A549 (cell line): ENCODE measurements around the gene KLHDC7B. TPM values are rescaled to one million over a fixed set of nuclear protein-coding genes. Genes with fewer than 3 reads are reported as not detected.

Experiments
- ATAC-seq, 2 experiments: fragments of 200-7000 bp in 1 of 2; fragments of >200 bp in 1 of 2; cut with Nextera tagmentation in 1 of 2; cut with Tn5 transposase in 1 of 2; 3 replicates each; pipeline versions ENCODE4 v1.8.0 to v1.9.1; 2018 to 2020; ENCODE audit warnings: mild to moderate bottlenecking in 1 of 2, moderate library complexity in 1 of 2
- CTCF ChIA-PET: fragments of 300-600 bp; sonication (Branson Sonifier 250); formaldehyde crosslinking; extraction: SDS; loops from one replicate; lab custom pipeline; 2021; ENCODE audit warnings: antibody characterized with exemption, inconsistent platforms; lab: Yijun Ruan, JAX
- POLR2A ChIA-PET: fragments of 350-600 bp; formaldehyde crosslinking; extraction: SDS; loops from one replicate; lab custom pipeline; 2021; ENCODE audit warnings: antibody characterized with exemption, inconsistent platforms; lab: Yijun Ruan, JAX
- DNase-seq, 2 experiments: peaks; one replicate each; pipeline versions ENCODE4 v3.0.0 to v3.0.0-alpha.2; 2011 to 2016; ENCODE audit warnings: low read depth in 1 of 2, low spot score in 1 of 2
- FAIRE-seq: peaks from 2 replicates; lab custom pipeline; 2011; peaks lifted over from hg19 to GRCh38; lab: Jason Lieb, UNC
- H3K27ac ChIP-seq, 2 experiments: fragments of >200 bp; sonication (Bioruptor Twin); formaldehyde crosslinking; 3 replicates each; pipeline ENCODE4 v1.5.1; 2016 to 2017
- H3K4me1 ChIP-seq: fragments of >200 bp; sonication (Bioruptor Twin); formaldehyde crosslinking; 3 replicates; pipeline ENCODE4 v1.6.1; 2016
- H3K4me2 ChIP-seq: fragments of >200 bp; sonication (Bioruptor Twin); formaldehyde crosslinking; 3 replicates; pipeline ENCODE4 v1.6.1; 2016
- H3K4me3 ChIP-seq: fragments of >200 bp; sonication (Bioruptor Twin); formaldehyde crosslinking; 3 replicates; pipeline ENCODE4 v1.5.1; 2016
- H3K9me3 ChIP-seq: fragments of >200 bp; sonication (Bioruptor Twin); formaldehyde crosslinking; 3 replicates; pipeline ENCODE4 v1.6.1; 2016
- BHLHE40 ChIP-seq: IDR thresholded peaks from 2 replicates; pipeline ENCODE4 v1.6.1; 2012; ENCODE audit warnings: low read depth, low read length, inconsistent platforms
- CBX2 ChIP-seq: fragments of 200-600 bp; sonication (generic); IDR thresholded peaks from 2 replicates; pipeline ENCODE4 v1.6.1; 2016; ENCODE audit warnings: low read depth, mild to moderate bottlenecking, borderline replicate concordance
- CEBPB ChIP-seq, 2 experiments: fragments of >200 bp in 1 of 2; sonication (Bioruptor Twin) in 1 of 2; formaldehyde crosslinking in 1 of 2; IDR thresholded peaks; 2 replicates each; pipeline ENCODE4 v1.6.1; 2012 to 2016
- CHD4 ChIP-seq: fragments of 200-600 bp; sonication (generic); IDR thresholded peaks from 2 replicates; pipeline ENCODE4 v1.6.1; 2016; ENCODE audit warnings: antibody characterized with exemption, mild to moderate bottlenecking, borderline replicate concordance
- EHMT2 ChIP-seq: fragments of 200-600 bp; sonication (generic); IDR thresholded peaks from 2 replicates; pipeline ENCODE4 v1.6.1; 2016; ENCODE audit warnings: antibody characterized with exemption, low read depth, mild to moderate bottlenecking, moderate library complexity
- FOSL2 ChIP-seq, 2 experiments: fragments of 450-650 bp in 1 of 2; fragments of >200 bp in 1 of 2; sonication (Bioruptor Twin) in 1 of 2; formaldehyde crosslinking; IDR thresholded peaks; 2 replicates each; pipeline versions ENCODE4 v1.5.0 to v1.6.1; 2016 to 2020; ENCODE audit warnings: mild to moderate bottlenecking in 1 of 2, moderate library complexity in 1 of 2
- HDAC2 ChIP-seq: fragments of 200-600 bp; sonication (generic); IDR thresholded peaks from 2 replicates; pipeline ENCODE4 v1.6.1; 2016
- HEYL ChIP-seq: fragments of 250-450 bp; sonication (Bioruptor Pico); IDR thresholded peaks from 2 replicates; pipeline ENCODE4 v1.8.0; 2021; ENCODE audit warnings: mild to moderate bottlenecking, moderate library complexity
- HOXB5 ChIP-seq: fragments of 250-450 bp; sonication (Bioruptor Pico); IDR thresholded peaks from 2 replicates; pipeline ENCODE4 v1.5.0; 2020; ENCODE audit warnings: mild to moderate bottlenecking, moderate library complexity
- JUNB ChIP-seq: fragments of >200 bp; sonication (Bioruptor Twin); formaldehyde crosslinking; IDR thresholded peaks from 2 replicates; pipeline ENCODE4 v1.6.1; 2016
- MYC ChIP-seq: IDR thresholded peaks from 2 replicates; pipeline ENCODE4 v1.6.1; 2012; ENCODE audit warnings: mild to moderate bottlenecking, inconsistent platforms, low read length, improper control_type of control experiment, borderline replicate concordance
- NR3C1 ChIP-seq: fragments of >200 bp; sonication (Bioruptor Twin); formaldehyde crosslinking; IDR thresholded peaks from 3 replicates; pipeline ENCODE4 v1.6.1; 2017
- PHF8 ChIP-seq: fragments of 200-600 bp; sonication (generic); IDR thresholded peaks from 2 replicates; pipeline ENCODE4 v1.6.1; 2016; ENCODE audit warnings: low read depth, mild to moderate bottlenecking, antibody characterized with exemption, moderate library complexity, borderline replicate concordance
- RCOR1 ChIP-seq: fragments of 150-350 bp; IDR thresholded peaks from 2 replicates; pipeline ENCODE4 v1.6.1; 2014; ENCODE audit warnings: antibody characterized with exemption, low read length, low read depth
- RFX5 ChIP-seq: fragments of 450-650 bp; IDR thresholded peaks from 2 replicates; pipeline ENCODE4 v1.7.1; 2014; ENCODE audit warnings: antibody characterized with exemption, mild to moderate bottlenecking, moderate library complexity
- SMC3 ChIP-seq: fragments of >200 bp; sonication (Bioruptor Twin); formaldehyde crosslinking; IDR thresholded peaks from 3 replicates; pipeline ENCODE4 v1.6.1; 2018; ENCODE audit warnings: inconsistent platforms
- SREBF2 ChIP-seq: fragments of 450-650 bp; IDR thresholded peaks from 2 replicates; pipeline ENCODE4 v1.6.1; 2014; ENCODE audit warnings: mild to moderate bottlenecking, moderate library complexity
- ZSCAN20 ChIP-seq: fragments of 250-450 bp; sonication (Bioruptor Pico); IDR thresholded peaks from 2 replicates; pipeline ENCODE4 v1.8.0; 2022; ENCODE audit warnings: mild to moderate bottlenecking, moderate library complexity
- WGBS: methylation state at CpG from one replicate; pipeline ENCODE4 v1.1.6; 2017; ENCODE audit errors: missing lambda C conversion rate; 5-methylcytosine and 5-hydroxymethylcytosine counted together
- polyA plus RNA-seq, 4 experiments: library from polyadenylated mRNA; depleted of rRNA in 3 of 4; stranded (reverse); fragments of >200 nt; fragmentation: RNase III in 1 of 4; extraction: RNeasy Plus Mini Kit Qiagen cat#74134 plus additional on column Dnase treatment in 1 of 4; gene quantifications; 2 replicates in 3 of 4; 3 replicates in 1 of 4; pipeline ENCODE4 v1.2.3, GENCODE V29; 2011 to 2017
- TF ChIP-seq, protein P1 (sequence below): fragments of 450-650 bp; IDR thresholded peaks from 2 replicates; pipeline ENCODE4 v1.6.1; 2014; ENCODE audit warnings: antibody characterized with exemption
- TF ChIP-seq, protein P2 (sequence below): fragments of >200 bp; sonication (Bioruptor Twin); formaldehyde crosslinking; IDR thresholded peaks from 2 replicates; pipeline ENCODE4 v1.6.1; 2016
- TF ChIP-seq, protein P3 (sequence below): fragments of 150-350 bp; IDR thresholded peaks from 2 replicates; pipeline ENCODE4 v1.6.1; 2014; ENCODE audit warnings: low read depth, mild to moderate bottlenecking, low read length
- TF ChIP-seq, protein P4 (sequence below): fragments of 250-450 bp; sonication (Bioruptor Pico); IDR thresholded peaks from 2 replicates; pipeline ENCODE4 v1.5.0; 2021; ENCODE audit warnings: mild to moderate bottlenecking, moderate library complexity, borderline replicate concordance
- TF ChIP-seq, protein P5 (sequence below): IDR thresholded peaks from 2 replicates; pipeline ENCODE4 v1.6.1; 2012; ENCODE audit warnings: low read depth, borderline replicate concordance
- TF ChIP-seq, protein P6 (sequence below): fragments of 250-450 bp; sonication (Bioruptor Pico); IDR thresholded peaks from 2 replicates; pipeline ENCODE4 v1.5.0; 2020; ENCODE audit warnings: low read depth, mild to moderate bottlenecking, moderate library complexity

Gene KLHDC7B
- polyA plus RNA-seq, 2 of the 4 experiments (the other 2 are of a cell fraction) = 0.09 TPM; not detected in 1

DNA sequence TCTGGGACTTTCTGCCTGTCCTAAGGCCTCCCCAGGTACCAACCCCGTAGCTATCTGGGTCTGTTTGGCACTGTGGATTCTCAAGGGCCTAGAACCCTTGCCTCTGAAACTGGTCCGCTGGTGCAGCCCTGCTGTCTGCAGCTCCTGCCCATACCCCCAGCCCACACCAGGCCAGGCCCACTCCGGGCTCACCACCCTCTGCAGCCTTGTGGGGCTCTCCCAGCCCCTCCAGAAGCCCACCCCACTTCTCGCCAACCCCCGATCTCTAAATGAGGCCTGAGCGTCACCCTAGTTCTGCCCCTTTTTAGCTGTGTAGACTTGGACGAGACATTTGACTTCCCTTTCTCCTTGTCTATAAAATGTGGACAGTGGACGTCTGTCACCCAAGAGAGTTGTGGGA is 4.7 kb downstream of the KLHDC7B start:
- ChIA-PET CTCF (interaction anchor here (0.9 to 2.9 kb wide), 4 partner anchors 10 to 25 kb away, joined by 3 to 13 read pairs (median 5); partner anchors contain the start of genes SCO2 and SYCE3), POLR2A (interaction anchor here (0.9 kb wide), 1 partner anchor 21 kb away, joined by 3 read pairs; the partner anchor contains the start of gene TYMP)
- no peak overlapping the region for H3K4me2 ChIP-seq
- no peak overlapping the region for H3K27ac ChIP-seq
- H3K4me3 ChIP-seq = no peak overlapping the region
- DNase-seq (no peak), FAIRE-seq (no peak), ATAC-seq (no peak)
- TF ChIP-seq SREBF2 = no peak
- no peak for TF ChIP-seq NR3C1
- no peak for TF ChIP-seq PHF8
- no peak for TF ChIP-seq CHD4
- TF ChIP-seq, protein P1, sequence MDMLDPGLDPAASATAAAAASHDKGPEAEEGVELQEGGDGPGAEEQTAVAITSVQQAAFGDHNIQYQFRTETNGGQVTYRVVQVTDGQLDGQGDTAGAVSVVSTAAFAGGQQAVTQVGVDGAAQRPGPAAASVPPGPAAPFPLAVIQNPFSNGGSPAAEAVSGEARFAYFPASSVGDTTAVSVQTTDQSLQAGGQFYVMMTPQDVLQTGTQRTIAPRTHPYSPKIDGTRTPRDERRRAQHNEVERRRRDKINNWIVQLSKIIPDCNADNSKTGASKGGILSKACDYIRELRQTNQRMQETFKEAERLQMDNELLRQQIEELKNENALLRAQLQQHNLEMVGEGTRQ = no peak
- TF ChIP-seq HDAC2 = no peak
- TF ChIP-seq, protein P2, sequence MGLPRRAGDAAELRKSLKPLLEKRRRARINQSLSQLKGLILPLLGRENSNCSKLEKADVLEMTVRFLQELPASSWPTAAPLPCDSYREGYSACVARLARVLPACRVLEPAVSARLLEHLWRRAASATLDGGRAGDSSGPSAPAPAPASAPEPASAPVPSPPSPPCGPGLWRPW = no peak
- peaks cover 8% of the 10 kb centered on the region for H3K4me1 ChIP-seq
- 76% methylated on average over 7 of the region's 8 CpGs for WGBS
- H3K9me3 ChIP-seq = no peaks in the 10 kb centered on the region

DNA sequence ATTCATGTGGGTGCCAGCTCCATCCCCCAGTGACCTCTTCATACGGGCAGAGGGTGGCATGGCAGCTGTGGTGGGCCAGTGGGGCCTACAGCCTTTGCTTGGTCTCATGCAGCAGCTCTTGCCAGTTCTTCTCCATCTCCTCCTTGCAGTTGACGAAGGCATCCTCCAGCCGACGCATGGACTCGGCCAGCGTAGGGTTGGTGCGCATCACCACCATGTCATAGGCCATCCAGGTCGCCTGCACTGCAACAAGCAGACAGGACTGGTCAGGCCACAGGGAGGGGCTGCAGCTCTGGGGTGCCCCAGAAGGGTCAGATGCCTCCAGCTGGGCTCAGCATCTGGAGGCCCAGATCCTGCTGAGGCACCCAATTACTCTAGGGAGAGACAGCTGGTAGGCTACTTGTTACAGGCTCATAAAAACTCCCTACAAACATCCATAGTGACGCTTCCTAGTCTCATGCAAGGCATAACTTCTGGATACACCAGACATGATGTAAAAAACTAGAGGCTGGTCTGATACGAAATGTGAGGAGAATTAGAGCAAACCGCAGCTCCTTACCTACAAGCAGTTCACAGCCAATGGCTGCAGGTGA is 5.6 kb downstream of the KLHDC7B start:
- FAIRE-seq = no peak
- no peak for ATAC-seq
- H3K4me1 ChIP-seq = no peaks in the 10 kb centered on the region; the same call in 1 of the 3 replicates
- DNase-seq = no peak
- WGBS = 85% methylated on average over 8 of the region's 11 CpGs
- TF ChIP-seq, protein P3, sequence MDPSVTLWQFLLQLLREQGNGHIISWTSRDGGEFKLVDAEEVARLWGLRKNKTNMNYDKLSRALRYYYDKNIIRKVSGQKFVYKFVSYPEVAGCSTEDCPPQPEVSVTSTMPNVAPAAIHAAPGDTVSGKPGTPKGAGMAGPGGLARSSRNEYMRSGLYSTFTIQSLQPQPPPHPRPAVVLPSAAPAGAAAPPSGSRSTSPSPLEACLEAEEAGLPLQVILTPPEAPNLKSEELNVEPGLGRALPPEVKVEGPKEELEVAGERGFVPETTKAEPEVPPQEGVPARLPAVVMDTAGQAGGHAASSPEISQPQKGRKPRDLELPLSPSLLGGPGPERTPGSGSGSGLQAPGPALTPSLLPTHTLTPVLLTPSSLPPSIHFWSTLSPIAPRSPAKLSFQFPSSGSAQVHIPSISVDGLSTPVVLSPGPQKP = no peak
- no peak for TF ChIP-seq FOSL2 (IDR thresholded peaks at IDR 0.05)
- TF ChIP-seq FOSL2 (CRISPR knock-in tag; IDR thresholded peaks at IDR 0.05) = no peak
- TF ChIP-seq ZSCAN20 (CRISPR knock-in tag) = no peak
- TF ChIP-seq RCOR1 = no peak
- no peak for TF ChIP-seq NR3C1
- TF ChIP-seq CEBPB (IDR thresholded peaks at IDR 0.05) = no peak
- TF ChIP-seq, protein P4, sequence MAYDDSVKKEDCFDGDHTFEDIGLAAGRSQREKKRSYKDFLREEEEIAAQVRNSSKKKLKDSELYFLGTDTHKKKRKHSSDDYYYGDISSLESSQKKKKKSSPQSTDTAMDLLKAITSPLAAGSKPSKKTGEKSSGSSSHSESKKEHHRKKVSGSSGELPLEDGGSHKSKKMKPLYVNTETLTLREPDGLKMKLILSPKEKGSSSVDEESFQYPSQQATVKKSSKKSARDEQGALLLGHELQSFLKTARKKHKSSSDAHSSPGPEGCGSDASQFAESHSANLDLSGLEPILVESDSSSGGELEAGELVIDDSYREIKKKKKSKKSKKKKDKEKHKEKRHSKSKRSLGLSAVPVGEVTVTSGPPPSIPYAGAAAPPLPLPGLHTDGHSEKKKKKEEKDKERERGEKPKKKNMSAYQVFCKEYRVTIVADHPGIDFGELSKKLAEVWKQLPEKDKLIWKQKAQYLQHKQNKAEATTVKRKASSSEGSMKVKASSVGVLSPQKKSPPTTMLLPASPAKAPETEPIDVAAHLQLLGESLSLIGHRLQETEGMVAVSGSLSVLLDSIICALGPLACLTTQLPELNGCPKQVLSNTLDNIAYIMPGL (CRISPR knock-in tag) = no peak
- TF ChIP-seq RFX5 = no peak
- TF ChIP-seq MYC = no peak
- TF ChIP-seq, protein P5, sequence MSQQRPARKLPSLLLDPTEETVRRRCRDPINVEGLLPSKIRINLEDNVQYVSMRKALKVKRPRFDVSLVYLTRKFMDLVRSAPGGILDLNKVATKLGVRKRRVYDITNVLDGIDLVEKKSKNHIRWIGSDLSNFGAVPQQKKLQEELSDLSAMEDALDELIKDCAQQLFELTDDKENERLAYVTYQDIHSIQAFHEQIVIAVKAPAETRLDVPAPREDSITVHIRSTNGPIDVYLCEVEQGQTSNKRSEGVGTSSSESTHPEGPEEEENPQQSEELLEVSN = no peak
- no peak for TF ChIP-seq EHMT2
- TF ChIP-seq, all 56 proteins: peak for 0
- CTCF ChIA-PET = interaction anchor here (0.9 to 2.9 kb wide), 4 partner anchors 9 to 26 kb away, joined by 3 to 13 read pairs (median 5); partner anchors contain the start of genes SCO2 and SYCE3
- H3K4me2 ChIP-seq = no peak overlapping the region
- POLR2A ChIA-PET = no interaction called here
- no peak overlapping the region for H3K27ac ChIP-seq
- no peak overlapping the region for H3K4me3 ChIP-seq
- H3K9me3 ChIP-seq = no peaks in the 10 kb centered on the region

DNA sequence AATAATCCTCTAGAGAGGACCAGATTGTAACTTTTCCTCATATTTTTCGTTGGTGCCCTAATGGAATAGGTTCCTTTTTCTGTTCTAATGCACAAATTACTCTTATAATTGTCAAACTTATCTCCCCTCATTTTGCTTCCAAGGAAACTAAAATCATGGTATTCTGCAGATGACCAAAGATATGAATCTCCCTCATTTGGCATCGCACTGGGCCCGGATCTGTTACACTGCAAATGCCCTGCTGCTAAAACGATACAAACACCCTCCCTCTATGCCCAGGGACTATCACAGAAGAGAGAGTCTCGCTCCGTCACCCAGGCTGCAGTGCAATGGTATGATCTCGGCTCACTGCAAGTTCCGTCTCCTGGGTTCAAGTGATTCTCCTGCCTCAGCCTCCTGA is 7.6 kb downstream of the KLHDC7B start:
- no peaks in the 10 kb centered on the region for H3K9me3 ChIP-seq
- WGBS = 66% methylated on average over 8 of the region's 8 CpGs
- DNase-seq (no peak), FAIRE-seq (no peak), ATAC-seq (no peak)
- H3K4me1 ChIP-seq = no peaks in the 10 kb centered on the region
- ChIA-PET POLR2A (no interaction called here), CTCF (interaction anchor here (1.0 kb wide), 1 partner anchor 9 kb away, joined by 3 read pairs; the partner anchor contains the start of gene SYCE3)
- H3K4me3 ChIP-seq = no peak overlapping the region
- no peak overlapping the region for H3K27ac ChIP-seq
- no peak overlapping the region for H3K4me2 ChIP-seq
- TF ChIP-seq HEYL (CRISPR knock-in tag) (no peak), JUNB (no peak), CBX2 (no peak), HOXB5 (CRISPR knock-in tag) (no peak), SMC3 (no peak), BHLHE40 (no peak)
- TF ChIP-seq, protein P4 (CRISPR knock-in tag) = no peak
- TF ChIP-seq, protein P1 = no peak
- TF ChIP-seq, protein P6, sequence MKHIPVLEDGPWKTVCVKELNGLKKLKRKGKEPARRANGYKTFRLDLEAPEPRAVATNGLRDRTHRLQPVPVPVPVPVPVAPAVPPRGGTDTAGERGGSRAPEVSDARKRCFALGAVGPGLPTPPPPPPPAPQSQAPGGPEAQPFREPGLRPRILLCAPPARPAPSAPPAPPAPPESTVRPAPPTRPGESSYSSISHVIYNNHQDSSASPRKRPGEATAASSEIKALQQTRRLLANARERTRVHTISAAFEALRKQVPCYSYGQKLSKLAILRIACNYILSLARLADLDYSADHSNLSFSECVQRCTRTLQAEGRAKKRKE (CRISPR knock-in tag) = no peak
